Neuronal stem cell (in vitro differentiated cells): Measurements from ENCODE around the gene ZNF438.

Experiments used
- DNase-seq: peaks from one replicate; pipeline ENCODE4 v3.0.0-alpha.2; 2013; ENCODE audit warnings: low spot score
- H2AFZ ChIP-seq: one replicate; pipeline ENCODE4 v1.6.1; 2013; ENCODE audit warnings: mild to moderate bottlenecking, low read length, inconsistent platforms
- H2AK5ac ChIP-seq: 2 replicates; pipeline ENCODE4 v1.6.1; 2013; ENCODE audit warnings: low read depth, mild to moderate bottlenecking, inconsistent platforms, low read length, moderate library complexity, mixed read lengths
- H2BK120ac ChIP-seq: 2 replicates; pipeline ENCODE4 v1.6.1; 2013; ENCODE audit warnings: low read depth, mild to moderate bottlenecking, inconsistent platforms, low read length, moderate library complexity, mixed read lengths
- H2BK12ac ChIP-seq: one replicate; pipeline ENCODE4 v1.6.1; 2013; ENCODE audit warnings: low read length, inconsistent platforms
- H2BK15ac ChIP-seq: 2 replicates; pipeline ENCODE4 v1.6.1; 2013; ENCODE audit warnings: mild to moderate bottlenecking, low read length, inconsistent platforms, mixed read lengths
- H2BK5ac ChIP-seq: one replicate; pipeline ENCODE4 v1.6.1; 2013; ENCODE audit warnings: inconsistent platforms, mild to moderate bottlenecking, low read length, moderate library complexity
- H3K14ac ChIP-seq: one replicate; pipeline ENCODE4 v1.6.1; 2013; ENCODE audit warnings: low read length, inconsistent platforms
- H3K18ac ChIP-seq: 2 replicates; pipeline ENCODE4 v1.6.1; 2013; ENCODE audit warnings: low read length, inconsistent platforms
- H3K23ac ChIP-seq: 2 replicates; pipeline ENCODE4 v1.6.1; 2013; ENCODE audit warnings: low read depth, mild to moderate bottlenecking, mixed read lengths, low read length, inconsistent platforms; ENCODE audit not compliant: poor library complexity
- H3K27ac ChIP-seq: replicated peaks from 3 replicates; pipeline ENCODE4 v1.5.1; 2013; ENCODE audit warnings: low read length, inconsistent platforms
- H3K27me3 ChIP-seq, 3 experiments: 2 replicates each; pipeline ENCODE4 v1.6.1; 2013; ENCODE audit warnings: low read length in 3 of 3, mild to moderate bottlenecking in 2 of 3, inconsistent platforms in 1 of 3, low read depth in 1 of 3, mixed read lengths in 1 of 3, moderate library complexity in 1 of 3; ENCODE audit not compliant: control insufficient read depth in 3 of 3, insufficient read depth in 3 of 3
- H3K36me3 ChIP-seq, 2 donors: replicated peaks in 1 of 2; 2 replicates each; pipeline ENCODE4 v1.6.1; 2013; ENCODE audit warnings: low read length in 2 of 2; ENCODE audit not compliant: control insufficient read depth in 2 of 2, insufficient read depth in 2 of 2
- H3K4ac ChIP-seq: 2 replicates; pipeline ENCODE4 v1.6.1; 2013; ENCODE audit warnings: inconsistent platforms, mild to moderate bottlenecking, low read length, moderate library complexity
- H3K4me1 ChIP-seq, 2 donors: 1 replicate in 1 of 2; 2 replicates in 1 of 2; pipeline ENCODE4 v1.6.1; 2013; ENCODE audit warnings: low read length in 2 of 2, low read depth in 1 of 2; ENCODE audit not compliant: control insufficient read depth in 2 of 2, insufficient read depth in 1 of 2
- H3K4me2 ChIP-seq: one replicate; pipeline ENCODE4 v1.6.1; 2013; ENCODE audit warnings: mild to moderate bottlenecking, low read length, inconsistent platforms; ENCODE audit not compliant: insufficient read depth, poor library complexity, severe bottlenecking
- H3K4me3 ChIP-seq, 2 donors: 2 replicates each; pipeline ENCODE4 v1.5.1; 2013; ENCODE audit warnings: low read length in 2 of 2, mild to moderate bottlenecking in 2 of 2, inconsistent platforms in 1 of 2, moderate library complexity in 1 of 2
- H3K79me1 ChIP-seq: one replicate; pipeline ENCODE4 v1.6.1; 2013; ENCODE audit warnings: low read depth, mild to moderate bottlenecking, inconsistent platforms, low read length, moderate library complexity
- H3K9ac ChIP-seq: one replicate; pipeline ENCODE4 v1.6.1; 2013; ENCODE audit warnings: mild to moderate bottlenecking, low read depth, low read length, inconsistent platforms; ENCODE audit not compliant: poor library complexity
- H3K9me3 ChIP-seq, 2 donors: replicated peaks in 1 of 2; 2 replicates each; pipeline versions ENCODE3 to v1.6.1; 2013; ENCODE audit warnings: low read length in 2 of 2, mild to moderate bottlenecking in 2 of 2, inconsistent platforms in 1 of 2, low read depth in 1 of 2, mixed read lengths in 1 of 2, moderate library complexity in 1 of 2; ENCODE audit not compliant: control insufficient read depth in 2 of 2, insufficient read depth in 1 of 2
- H4K8ac ChIP-seq: one replicate; pipeline ENCODE4 v1.6.1; 2013; ENCODE audit warnings: low read depth, mild to moderate bottlenecking, inconsistent platforms, low read length, moderate library complexity
- H4K91ac ChIP-seq: one replicate; pipeline ENCODE4 v1.6.1; 2013; ENCODE audit warnings: low read length, low read depth, mild to moderate bottlenecking, inconsistent platforms; ENCODE audit not compliant: poor library complexity
- WGBS, 2 donors: extraction: QIAGEN DNeasy Blood & Tissue Kit; methylation state at CpG; one replicate each; pipeline ENCODE4 v1.1.7; 2013; ENCODE audit warnings: missing lambda C conversion rate in 2 of 2, mixed read lengths in 1 of 2; ENCODE audit not compliant: insufficient read length in 2 of 2, insufficient replicate concordance in 1 of 2; ENCODE audit errors: extremely low coverage in 2 of 2; 5-methylcytosine and 5-hydroxymethylcytosine counted together

Gene ZNF438

DNA sequence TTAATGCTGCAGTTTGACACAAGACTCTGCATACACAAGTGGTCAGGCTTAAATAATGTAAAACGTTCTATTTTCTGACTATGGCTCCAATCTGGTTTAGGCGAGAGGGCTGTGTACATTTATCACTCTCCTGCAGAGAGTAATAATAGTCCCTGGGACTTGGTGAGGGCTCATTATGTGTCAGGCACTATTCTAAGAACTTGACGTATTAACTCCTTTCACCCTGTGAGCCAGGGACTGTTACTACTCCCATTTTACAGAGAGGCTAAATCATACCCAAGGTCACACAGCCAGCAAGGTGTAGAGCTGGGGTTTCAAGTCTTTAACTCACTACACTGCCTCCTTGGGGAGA is 214.9 kb downstream of the ZNF438 start:
- no peak overlapping the region for H3K9ac ChIP-seq
- H4K91ac ChIP-seq = no peak overlapping the region
- H3K9me3 ChIP-seq = no peaks in the 10 kb centered on the region
- H3K4me1 ChIP-seq = peaks cover 9% of the 10 kb centered on the region in 2 donors
- H3K4ac ChIP-seq = no peak overlapping the region
- H3K27me3 ChIP-seq = no peaks in the 10 kb centered on the region
- H2BK5ac ChIP-seq = no peak overlapping the region
- no peak overlapping the region for H3K14ac ChIP-seq
- H3K4me3 ChIP-seq = no peak overlapping the region
- no peak overlapping the region for H3K27ac ChIP-seq
- no peaks in the 10 kb centered on the region for H3K79me1 ChIP-seq
- no peak for DNase-seq
- no peak overlapping the region for H2BK120ac ChIP-seq
- no peak overlapping the region for H3K18ac ChIP-seq
- no peak overlapping the region for H2AK5ac ChIP-seq
- no CpG with 5 or more reads among the region's 3 CpGs for WGBS, 2 donors
- H3K23ac ChIP-seq = no peak overlapping the region
- H2BK15ac ChIP-seq = no peak overlapping the region
- H2AFZ ChIP-seq = peak overlapping the region; percentile 36
- H2BK12ac ChIP-seq = no peak overlapping the region
- no peak overlapping the region for H4K8ac ChIP-seq
- H3K36me3 ChIP-seq = no peaks in the 10 kb centered on the region
- no peak overlapping the region for H3K4me2 ChIP-seq

DNA sequence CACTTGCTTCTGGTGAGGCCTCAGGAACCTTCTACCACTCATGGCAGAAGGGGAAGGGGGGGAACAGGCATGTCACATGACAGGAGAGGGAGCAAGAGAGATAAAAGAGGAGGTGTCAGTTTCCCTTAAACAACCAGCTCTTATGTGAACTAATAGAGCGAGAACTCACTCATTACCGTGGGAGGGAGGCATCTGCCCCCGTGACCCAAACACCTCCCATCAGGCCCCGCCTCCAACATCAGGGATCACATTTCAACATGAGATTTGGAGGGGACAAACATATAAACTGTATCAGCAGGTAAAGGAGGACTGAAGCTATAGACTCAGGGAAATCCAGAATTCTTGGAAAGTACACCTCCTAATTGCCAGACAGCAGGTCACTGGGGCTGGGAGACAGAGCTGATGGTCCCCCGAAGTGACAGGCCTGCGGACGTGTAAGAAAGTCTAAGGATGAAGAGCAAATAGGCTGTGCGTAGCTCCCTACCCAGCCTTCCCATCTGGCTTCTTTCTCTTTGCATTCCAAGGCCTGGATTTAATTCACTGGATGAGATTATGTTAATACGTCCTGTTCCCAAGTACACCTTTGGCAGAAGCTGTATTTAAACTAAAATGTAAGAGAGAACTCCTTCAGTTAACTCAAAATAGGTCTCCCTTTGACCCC is 215.4 kb downstream of the ZNF438 start:
- no CpG with 5 or more reads among the region's 9 CpGs for WGBS, 2 donors

DNA sequence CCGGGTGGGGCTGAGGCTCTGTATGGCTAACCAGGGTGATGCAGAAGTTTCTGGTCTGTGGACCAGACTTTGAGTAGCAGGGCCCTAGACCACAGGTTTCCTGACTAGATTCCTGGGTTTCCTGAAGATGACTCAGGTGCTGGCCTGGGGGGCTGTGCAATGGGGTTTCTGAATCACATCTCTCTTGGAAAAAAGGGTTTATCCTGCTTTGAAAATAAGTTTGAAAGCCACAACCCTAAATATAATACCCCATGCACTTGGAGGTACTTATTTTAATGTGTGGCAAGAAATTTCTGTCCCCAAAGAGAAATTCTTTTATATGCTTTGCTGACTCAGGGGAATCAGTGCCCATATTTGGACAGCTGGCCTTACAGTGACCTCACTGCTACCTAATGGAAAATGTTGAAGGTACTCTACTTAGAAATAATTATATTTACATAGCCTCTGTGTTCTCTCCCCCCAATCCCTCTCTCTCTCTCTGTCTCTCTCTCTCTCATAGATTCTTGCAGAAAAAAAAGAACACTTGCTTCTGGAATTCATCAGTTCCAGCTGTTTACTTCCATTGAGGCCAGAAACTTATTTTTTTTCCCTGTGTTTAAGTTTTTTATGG is 217.7 kb downstream of the ZNF438 start:
- no CpG with 5 or more reads among the region's 1 CpG for WGBS, 2 donors

More for the DNA sequence above, 215.4 kb downstream of the ZNF438 start:
- Histone ChIP-seq H3K4ac (no peak overlapping the region), H3K9me3 (no peaks in the 10 kb centered on the region), H2BK15ac (no peak overlapping the region), H3K23ac (no peak overlapping the region), H2BK12ac (no peak overlapping the region), H3K18ac (peak overlapping the region; percentile 17), H3K4me3 (no peak overlapping the region), H2BK5ac (no peak overlapping the region), H3K4me1 (peaks cover 9 to 11% of the 10 kb centered on the region in 2 donors), H3K27me3 (no peaks in the 10 kb centered on the region), H2AK5ac (no peak overlapping the region), H4K91ac (no peak overlapping the region), H2AFZ (peak overlapping the region; percentile 36), H3K4me2 (no peak overlapping the region), H3K27ac (no peak overlapping the region), H3K14ac (no peak overlapping the region), H3K36me3 (no peaks in the 10 kb centered on the region), H2BK120ac (no peak overlapping the region), H3K79me1 (no peaks in the 10 kb centered on the region), H3K9ac (no peak overlapping the region), H4K8ac (no peak overlapping the region)
- no peak for DNase-seq

DNA sequence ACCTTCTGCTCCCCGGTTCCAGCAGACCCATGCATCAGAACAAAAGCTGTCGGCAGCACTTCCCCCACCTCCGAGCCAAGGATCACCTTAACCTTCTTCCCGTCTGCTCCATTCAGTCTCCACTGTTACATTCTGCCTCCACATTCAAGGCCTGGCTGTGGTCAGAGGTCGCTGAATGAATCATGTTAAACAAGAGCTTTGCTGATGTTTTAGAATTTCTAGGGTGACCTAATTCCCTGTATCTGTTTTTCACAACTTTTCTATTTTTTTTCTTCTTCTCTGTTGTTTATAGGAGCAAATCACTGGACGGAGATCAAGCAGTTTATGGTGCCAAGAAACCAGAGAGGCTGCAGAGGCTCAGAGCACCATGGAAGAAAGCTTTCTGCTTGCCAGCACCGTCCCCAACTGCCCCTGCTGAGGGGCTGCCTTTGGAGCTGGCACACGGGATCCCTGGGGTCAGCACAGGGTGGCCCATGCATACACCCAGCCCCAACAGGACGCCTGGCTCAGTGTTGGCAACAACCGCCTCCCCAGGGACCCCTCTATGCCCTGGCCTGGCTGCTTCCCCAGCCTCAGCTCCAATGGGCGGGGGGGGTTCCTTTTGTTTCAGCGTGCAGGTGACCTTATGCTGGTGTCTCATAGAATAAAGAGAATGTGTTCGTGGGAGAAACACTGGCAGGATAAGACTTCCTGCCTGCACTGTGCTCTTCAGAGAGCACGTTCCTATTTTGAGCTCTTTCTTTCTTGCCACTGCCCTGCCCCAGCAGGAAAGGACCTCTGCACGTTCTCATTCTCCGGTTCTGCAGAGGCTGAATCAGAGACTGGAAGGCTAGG is 219.4 kb downstream of the ZNF438 start:
- H4K91ac ChIP-seq = no peak overlapping the region
- H3K79me1 ChIP-seq = no peaks in the 10 kb centered on the region
- H3K4me1 ChIP-seq = peaks cover 9 to 11% of the 10 kb centered on the region in 2 donors
- no peak overlapping the region for H2BK5ac ChIP-seq
- H3K27ac ChIP-seq = no peak overlapping the region
- H2AFZ ChIP-seq = peak overlapping the region; percentile 25
- no peak for DNase-seq
- H3K23ac ChIP-seq = no peak overlapping the region
- no peak overlapping the region for H3K14ac ChIP-seq
- H3K27me3 ChIP-seq = no peaks in the 10 kb centered on the region
- no peaks in the 10 kb centered on the region for H3K9me3 ChIP-seq
- peak overlapping the region; percentile 4 for H2BK12ac ChIP-seq
- H3K4ac ChIP-seq = no peak overlapping the region
- no peak overlapping the region for H3K4me2 ChIP-seq
- H3K36me3 ChIP-seq = no peaks in the 10 kb centered on the region
- no peak overlapping the region for H2AK5ac ChIP-seq
- H3K4me3 ChIP-seq = no peak overlapping the region
- H4K8ac ChIP-seq = no peak overlapping the region
- no peak overlapping the region for H2BK120ac ChIP-seq
- H3K18ac ChIP-seq = peak overlapping the region; percentile 82
- no peak overlapping the region for H2BK15ac ChIP-seq
- no CpG with 5 or more reads among the region's 16 CpGs for WGBS, 2 donors
- H3K9ac ChIP-seq = no peak overlapping the region

More for the DNA sequence above, 217.7 kb downstream of the ZNF438 start:
- Histone ChIP-seq H3K4me2 (no peak overlapping the region), H3K9ac (no peak overlapping the region), H3K18ac (no peak overlapping the region), H2BK15ac (no peak overlapping the region), H3K27ac (no peak overlapping the region), H2BK5ac (no peak overlapping the region), H3K27me3 (no peaks in the 10 kb centered on the region), H4K91ac (no peak overlapping the region), H2AFZ (no peak overlapping the region), H4K8ac (no peak overlapping the region), H3K9me3 (no peaks in the 10 kb centered on the region), H3K4me1 (peaks cover 9 to 11% of the 10 kb centered on the region in 2 donors), H3K79me1 (no peaks in the 10 kb centered on the region), H2BK12ac (no peak overlapping the region), H3K14ac (no peak overlapping the region), H3K36me3 (no peaks in the 10 kb centered on the region), H2AK5ac (no peak overlapping the region), H3K4me3 (no peak overlapping the region), H2BK120ac (no peak overlapping the region), H3K23ac (no peak overlapping the region), H3K4ac (no peak overlapping the region)
- DNase-seq = no peak
